Spleen (tissue), 11 donors: ENCODE data around the gene FOXF1. TPM values are rescaled to one million over a fixed set of nuclear protein-coding genes. Genes with fewer than 3 reads are reported as not detected.

ENCODE experiments used
- DNase-seq: peaks from one replicate; pipeline ENCODE4 v3.0.0-alpha.2; 2020
- H3K27ac ChIP-seq, 8 donors: fragments of 200-600 bp; sonication (generic) in 7 of 8; 1 replicate in 4 of 8; 2 replicates in 4 of 8; pipeline versions ENCODE4 v1.5.0 to v1.8.0; 2016 to 2021; ENCODE audit warnings: inconsistent platforms in 4 of 8, mild to moderate bottlenecking in 4 of 8, moderate library complexity in 1 of 8
- H3K27me3 ChIP-seq, 7 donors: fragments of 200-600 bp; sonication (generic) in 6 of 7; replicated peaks in 1 of 7; 1 replicate in 4 of 7; 2 replicates in 3 of 7; pipeline versions ENCODE4 v1.5.0 to v1.8.0; 2016 to 2021; ENCODE audit warnings: inconsistent platforms in 3 of 7, mild to moderate bottlenecking in 1 of 7
- H3K36me3 ChIP-seq, 6 donors: fragments of 200-600 bp; sonication (generic) in 5 of 6; 1 replicate in 4 of 6; 2 replicates in 2 of 6; pipeline versions ENCODE4 v1.5.0 to v1.8.0; 2016 to 2021; ENCODE audit warnings: inconsistent platforms in 2 of 6
- H3K4me1 ChIP-seq, 6 donors: fragments of 200-600 bp; sonication (generic) in 5 of 6; 1 replicate in 3 of 6; 2 replicates in 3 of 6; pipeline versions ENCODE4 v1.5.0 to v1.8.0; 2016 to 2021; ENCODE audit warnings: inconsistent platforms in 3 of 6
- H3K4me3 ChIP-seq, 8 donors: fragments of 200-600 bp; sonication (generic) in 7 of 8; 1 replicate in 4 of 8; 2 replicates in 4 of 8; pipeline versions ENCODE4 v1.5.0 to v1.8.0; 2016 to 2021; ENCODE audit warnings: inconsistent platforms in 4 of 8, mild to moderate bottlenecking in 4 of 8, moderate library complexity in 2 of 8
- H3K9me3 ChIP-seq, 8 donors: fragments of 200-600 bp; sonication (generic) in 7 of 8; 1 replicate in 4 of 8; 2 replicates in 4 of 8; pipeline versions ENCODE4 v1.5.0 to v1.8.0; 2016 to 2021; ENCODE audit warnings: inconsistent platforms in 4 of 8
- CTCF ChIP-seq, 11 experiments: fragments of 200-600 bp in 7 of 11; fragments of 450-650 bp in 4 of 11; sonication (generic) in 4 of 11; IDR thresholded peaks in 8 of 11; conservative IDR thresholded peaks in 3 of 11; 1 replicate in 7 of 11; 2 replicates in 4 of 11; pipeline versions ENCODE4 v1.4.0 to v1.8.0; 2016 to 2021; ENCODE audit warnings: antibody characterized with exemption in 11 of 11, inconsistent platforms in 4 of 11, mild to moderate bottlenecking in 1 of 11
- POLR2A ChIP-seq, 3 donors: fragments of 450-650 bp; IDR thresholded peaks; one replicate each; pipeline ENCODE4 v1.5.1; 2017; ENCODE audit warnings: antibody characterized with exemption in 3 of 3, mild to moderate bottlenecking in 1 of 3
- POLR2AphosphoS5 ChIP-seq, 3 donors: sonication (generic); formaldehyde crosslinking; IDR thresholded peaks; one replicate each; pipeline ENCODE4 v1.5.1; 2017; ENCODE audit warnings: antibody characterized with exemption in 3 of 3
- WGBS, 5 donors: extraction: QIAGEN DNeasy Blood & Tissue Kit in 3 of 5; methylation state at CpG; one replicate each; pipeline versions ENCODE4 v1.1.5 to v1.1.7; 2013 to 2018; 5-methylcytosine and 5-hydroxymethylcytosine counted together
- intact Hi-C: fragments of 100-400 bp; cut with DNase I; formaldehyde crosslinking; loops from one replicate; pipeline ENCODE4 v1.15.0; 2023; ENCODE audit warnings: low total_unique reads
- polyA plus RNA-seq, 3 donors: library from polyadenylated mRNA; stranded (reverse); fragments of 200-250 nt; gene quantifications; one replicate each; pipeline ENCODE4 v1.2.1, GENCODE V29; 2013
- total RNA-seq, 7 donors: library from RNA; depleted of rRNA in 3 of 7; stranded (reverse); fragments of >200 nt in 3 of 7; fragmentation: NEBNext Ultra II Directional in 4 of 7; extraction: Animal tissue kit (Norgen Biotek cat#: 25700) in 4 of 7; gene quantifications; one replicate each; pipeline versions ENCODE4 v1.1.0 to v1.2.1, GENCODE V29; 2016 to 2021
- donor health status: healthy with polysubstance abuse.
- donor health status: DM: no; HTN: no; CAD: no; lungs with moderate emphysema.
- donor health status: DM: no; HTN: no; CAD: no.
- donor health status: Bipolar disorder and iron deficiency.
- donor health status: healthy.
- donor health status: DM: no; HTN: no; CAD: no.
- donor health status: DM: yes; HTN: yes; CAD: no.

The FOXF1 gene
- total and polyA plus RNA-seq, 10 donors, result 0.33 to 2.2 (median 0.68) TPM

- peaks cover 14 to 100% (median 97%) of the 10 kb centered on the region in 7 donors for H3K27me3 ChIP-seq
- intact Hi-C loops, result no loop called here
- 1 to 2% (median 1%) methylated on average over 30 to 79 of the region's 79 CpGs for WGBS, 5 donors
- H3K9me3 ChIP-seq, result no peaks in the 10 kb centered on the region
- TF ChIP-seq POLR2AphosphoS5 (IDR thresholded peaks at IDR 0.05), result peak in 2 of 3 donors; percentile 49 to 57
- no peak for TF ChIP-seq CTCF (IDR thresholded peaks at IDR 0.05 in 8 of 11, conservative IDR thresholded peaks at IDR 0.05 in 3 of 11)
- DNase-seq, result no peak
- H3K27ac ChIP-seq, result peak overlapping the region in 7 of 8 donors; percentile 9 to 70 (median 51)
- peak overlapping the region; percentile 42 to 85 (median 62) for H3K4me3 ChIP-seq
- H3K4me1 ChIP-seq, result peaks cover 17 to 75% (median 55%) of the 10 kb centered on the region in 6 donors
- H3K36me3 ChIP-seq, result no peaks in the 10 kb centered on the region
These were observed 1.2 kb upstream of the FOXF1 start for GRCh38 chr16:86508947-86509758.

DNA sequence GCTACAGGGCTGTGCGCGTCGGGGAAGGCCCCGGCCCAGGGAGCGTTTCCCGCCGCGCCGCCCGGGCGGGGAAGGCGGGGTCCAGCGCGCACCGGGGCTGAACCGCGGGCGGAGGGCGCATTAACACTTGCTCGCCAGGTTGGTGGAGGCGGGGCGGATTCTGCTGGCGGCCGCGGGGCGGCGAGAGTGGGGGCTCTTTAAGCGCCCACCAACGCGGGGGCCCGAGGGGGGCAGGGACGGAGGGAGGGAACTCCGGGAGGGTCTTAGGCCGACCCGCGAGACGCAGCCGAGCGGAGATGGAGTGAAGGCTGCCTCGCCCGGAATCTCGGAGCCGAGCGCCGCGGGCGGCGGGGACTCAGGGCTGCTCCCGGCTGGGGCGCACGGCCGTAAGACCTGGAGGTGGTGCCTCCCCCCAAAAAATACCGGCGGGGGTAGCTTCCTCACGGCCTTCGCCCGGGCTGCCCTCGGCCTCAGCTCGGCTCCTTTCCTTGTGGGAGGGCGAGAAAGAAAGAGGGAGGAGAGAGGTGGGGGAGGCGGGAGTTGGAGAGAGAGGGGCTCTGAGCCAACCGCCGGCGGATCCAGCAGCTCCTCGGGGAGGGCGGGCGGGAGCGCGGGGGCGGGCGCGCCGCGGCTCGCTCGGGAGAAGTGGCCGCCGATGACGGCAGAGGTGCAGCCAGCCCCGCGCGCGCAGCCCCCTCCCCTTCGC is 415 bp upstream of the FOXF1 start:
- intact Hi-C loops, result no loop called here
- Histone ChIP-seq H3K4me3 (peak overlapping the region; percentile 42 to 85 (median 62)), H3K36me3 (no peaks in the 10 kb centered on the region), H3K27me3 (peaks cover 14 to 100% (median 93%) of the 10 kb centered on the region in 7 donors), H3K4me1 (peaks cover 17 to 69% (median 53%) of the 10 kb centered on the region in 6 donors), H3K9me3 (no peaks in the 10 kb centered on the region), H3K27ac (peak overlapping the region in 7 of 8 donors; percentile 9 to 70 (median 51))
- no peak for DNase-seq
- 1 to 2% (median 1%) methylated on average over 13 to 84 of the region's 84 CpGs for WGBS, 5 donors
- no peak for TF ChIP-seq CTCF (IDR thresholded peaks at IDR 0.05 in 8 of 11, conservative IDR thresholded peaks at IDR 0.05 in 3 of 11)
- no peak for TF ChIP-seq POLR2AphosphoS5 (IDR thresholded peaks at IDR 0.05)
- no peak for TF ChIP-seq POLR2A (IDR thresholded peaks at IDR 0.05)

- TF ChIP-seq POLR2AphosphoS5 (IDR thresholded peaks at IDR 0.05), result no peak
- no peak for TF ChIP-seq POLR2A (IDR thresholded peaks at IDR 0.05)
- no peak for TF ChIP-seq CTCF (IDR thresholded peaks at IDR 0.05 in 8 of 11, conservative IDR thresholded peaks at IDR 0.05 in 3 of 11)
- 25 to 55% (median 32%) methylated on average over 6 to 44 of the region's 44 CpGs for WGBS, 5 donors
- Histone ChIP-seq H3K27ac (no peak overlapping the region), H3K4me1 (peaks cover 17 to 66% (median 44%) of the 10 kb centered on the region in 6 donors), H3K9me3 (no peaks in the 10 kb centered on the region), H3K4me3 (peak overlapping the region in 7 of 8 donors; percentile 42 to 85 (median 64)), H3K36me3 (no peaks in the 10 kb centered on the region), H3K27me3 (peaks cover 10 to 100% (median 93%) of the 10 kb centered on the region in 7 donors)
- intact Hi-C loops, result no loop called here
- DNase-seq, result no peak
These were observed 1.2 kb downstream of the FOXF1 start for GRCh38 chr16:86511317-86512161.
